IMR-90 (cell line): ENCODE data around the gene NOVA2. TPM values are rescaled to one million over a fixed set of nuclear protein-coding genes. Genes with fewer than 3 reads are reported as not detected.

Source experiments
- ATAC-seq: fragments of 200-7000 bp; cut with Tn5 transposase; 2 replicates; pipeline ENCODE4 v1.9.1; 2020; ENCODE audit warnings: low read depth, mild to moderate bottlenecking, moderate library complexity
- BruUV-seq: library from RNA; stranded (reverse); fragments of 400-500 nt; replicated peaks from 2 replicates; lab custom pipeline; 2021; lab: Mats Ljungman, UMichigan
- CTCF ChIA-PET: fragments of 300-600 bp; formaldehyde crosslinking; extraction: SDS; loops from one replicate; lab custom pipeline; 2021; ENCODE audit warnings: antibody characterized with exemption; lab: Yijun Ruan, JAX
- POLR2A ChIA-PET: fragments of 300-600 bp; sonication (Branson Sonifier 250); formaldehyde crosslinking; loops from one replicate; lab custom pipeline; 2022; ENCODE audit warnings: antibody characterized with exemption; ENCODE audit not compliant: unreplicated experiment; lab: Charles Lee
- DNase-seq: peaks from one replicate; pipeline ENCODE4 v3.0.0; 2013
- H2AFZ ChIP-seq: replicated peaks from 2 replicates; pipeline ENCODE3; 2013; ENCODE audit warnings: low read length, mild to moderate bottlenecking; ENCODE audit not compliant: poor library complexity
- H2AK5ac ChIP-seq: 2 replicates; pipeline ENCODE4 v1.6.1; 2013; ENCODE audit warnings: low read depth, low read length, inconsistent platforms
- H2AK9ac ChIP-seq: replicated peaks from 2 replicates; pipeline ENCODE3; 2013; ENCODE audit warnings: mild to moderate bottlenecking, low read depth, low read length, moderate library complexity; ENCODE audit not compliant: poor library complexity
- H2BK120ac ChIP-seq: 2 replicates; pipeline ENCODE4 v1.6.1; 2013; ENCODE audit warnings: low read depth, low read length, inconsistent platforms
- H2BK15ac ChIP-seq: 3 replicates; pipeline ENCODE4 v1.6.1; 2013; ENCODE audit warnings: low read depth, low read length, inconsistent platforms
- H2BK20ac ChIP-seq: 2 replicates; pipeline ENCODE4 v1.6.1; 2013; ENCODE audit warnings: low read depth, mild to moderate bottlenecking, inconsistent platforms, low read length, moderate library complexity
- H2BK5ac ChIP-seq: 2 replicates; pipeline ENCODE4 v1.6.1; 2013; ENCODE audit warnings: mild to moderate bottlenecking, low read depth, low read length, inconsistent platforms; ENCODE audit not compliant: poor library complexity, severe bottlenecking
- H3K14ac ChIP-seq: replicated peaks from 2 replicates; pipeline ENCODE4 v1.6.1; 2013; ENCODE audit warnings: low read depth, low read length, inconsistent platforms
- H3K18ac ChIP-seq: 2 replicates; pipeline ENCODE4 v1.6.1; 2013; ENCODE audit warnings: low read depth, low read length, control low read depth
- H3K23ac ChIP-seq: 2 replicates; pipeline ENCODE4 v1.6.1; 2013; ENCODE audit warnings: low read depth, low read length, inconsistent platforms
- H3K27ac ChIP-seq: 2 replicates; pipeline ENCODE4 v1.5.1; 2013; ENCODE audit warnings: mild to moderate bottlenecking, control low read depth, low read length; ENCODE audit not compliant: insufficient read depth
- H3K27me3 ChIP-seq: 2 replicates; pipeline ENCODE4 v1.6.1; 2013; ENCODE audit warnings: low read length; ENCODE audit not compliant: control insufficient read depth, insufficient read depth
- H3K36me3 ChIP-seq: 2 replicates; pipeline ENCODE4 v1.6.1; 2013; ENCODE audit warnings: low read length, mixed read lengths; ENCODE audit not compliant: control insufficient read depth, insufficient read depth
- H3K4ac ChIP-seq: 2 replicates; pipeline ENCODE4 v1.6.1; 2013; ENCODE audit warnings: low read depth, low read length, inconsistent platforms
- H3K4me1 ChIP-seq: 2 replicates; pipeline ENCODE4 v1.6.1; 2013; ENCODE audit warnings: low read length, mixed read lengths; ENCODE audit not compliant: control insufficient read depth, insufficient read depth
- H3K4me2 ChIP-seq: 2 replicates; pipeline ENCODE4 v1.6.1; 2013; ENCODE audit warnings: low read depth, mild to moderate bottlenecking, control low read depth, low read length, moderate library complexity
- H3K4me3 ChIP-seq: 2 replicates; pipeline ENCODE4 v1.5.1; 2013; ENCODE audit warnings: low read depth, mild to moderate bottlenecking, control low read depth, low read length, moderate library complexity; ENCODE audit not compliant: insufficient read depth
- H3K56ac ChIP-seq: 2 replicates; pipeline ENCODE4 v1.6.1; 2013; ENCODE audit warnings: low read length, inconsistent platforms; ENCODE audit not compliant: insufficient read depth; ENCODE audit errors: extremely low read depth
- H3K79me1 ChIP-seq, 2 experiments: 2 replicates each; pipeline ENCODE4 v1.6.1; 2013; ENCODE audit warnings: low read length in 2 of 2, inconsistent platforms in 1 of 2, low read depth in 1 of 2
- H3K9ac ChIP-seq: 2 replicates; pipeline ENCODE4 v1.6.1; 2013; ENCODE audit warnings: low read depth, low read length, control low read depth
- H3K9me1 ChIP-seq: 2 replicates; pipeline ENCODE4 v1.6.1; 2013; ENCODE audit warnings: low read length, inconsistent platforms; ENCODE audit not compliant: insufficient read depth
- H3K9me3 ChIP-seq: 2 replicates; pipeline ENCODE4 v1.6.1; 2013; ENCODE audit warnings: low read length; ENCODE audit not compliant: control insufficient read depth, insufficient read depth
- H4K20me1 ChIP-seq: 2 replicates; pipeline ENCODE4 v1.6.1; 2013; ENCODE audit warnings: low read length, inconsistent platforms; ENCODE audit not compliant: insufficient read depth
- H4K5ac ChIP-seq: 2 replicates; pipeline ENCODE4 v1.6.1; 2013; ENCODE audit warnings: mild to moderate bottlenecking, low read depth, low read length, control low read depth
- H4K8ac ChIP-seq, 2 experiments: 2 replicates each; pipeline ENCODE4 v1.6.1; 2013; ENCODE audit warnings: low read depth in 2 of 2, low read length in 2 of 2, control low read depth in 1 of 2, inconsistent platforms in 1 of 2
- H4K91ac ChIP-seq: 2 replicates; pipeline ENCODE4 v1.6.1; 2013; ENCODE audit warnings: low read depth, low read length, inconsistent platforms; ENCODE audit not compliant: insufficient read depth
- BHLHE40 ChIP-seq: fragments of 150-350 bp; IDR thresholded peaks from 2 replicates; pipeline ENCODE4 v1.6.1; 2016; ENCODE audit warnings: mild to moderate bottlenecking, low read depth, low read length
- CHD1 ChIP-seq: IDR thresholded peaks from 2 replicates; pipeline ENCODE4 v1.6.1; 2012; ENCODE audit warnings: low read depth, low read length, improper control_type of control experiment
- MAZ ChIP-seq: IDR thresholded peaks from 2 replicates; pipeline ENCODE4 v1.6.1; 2012; ENCODE audit warnings: low read depth, mild to moderate bottlenecking, low read length, improper control_type of control experiment, moderate library complexity, borderline replicate concordance
- MXI1 ChIP-seq: IDR thresholded peaks from 2 replicates; pipeline ENCODE4 v1.6.1; 2012; ENCODE audit warnings: low read depth, mild to moderate bottlenecking, low read length, moderate library complexity, borderline replicate concordance
- NFE2L2 ChIP-seq: fragments of 150-350 bp; IDR thresholded peaks from 2 replicates; pipeline ENCODE4 v1.6.1; 2016; ENCODE audit warnings: low read depth, mild to moderate bottlenecking, low read length
- POLR2A ChIP-seq: IDR thresholded peaks from 2 replicates; pipeline ENCODE4 v1.6.1; 2012; ENCODE audit warnings: mild to moderate bottlenecking, low read depth, low read length
- RAD21 ChIP-seq: IDR thresholded peaks from 2 replicates; pipeline ENCODE4 v1.6.1; 2012; ENCODE audit warnings: low read length, improper control_type of control experiment
- RCOR1 ChIP-seq: IDR thresholded peaks from 2 replicates; pipeline ENCODE4 v1.6.1; 2012; ENCODE audit warnings: mild to moderate bottlenecking, low read length, improper control_type of control experiment; ENCODE audit not compliant: insufficient replicate concordance
- WGBS, 2 experiments: methylation state at CpG; one replicate each; pipeline versions ENCODE4 v1.1.5 to v1.1.7; 2013; ENCODE audit warnings: missing lambda C conversion rate in 2 of 2; ENCODE audit not compliant: insufficient read length in 1 of 2; ENCODE audit errors: extremely low coverage in 2 of 2; 5-methylcytosine and 5-hydroxymethylcytosine counted together
- dilution Hi-C: fragments of 300-500 bp; cut with HindIII; formaldehyde crosslinking; loops from one replicate; pipeline ENCODE4 v1.14.3; 2018; ENCODE audit warnings: low sequenced_read_pairs; ENCODE audit not compliant: unreplicated experiment
- in situ Hi-C: fragments of 300-500 bp; cut with MboI; formaldehyde crosslinking; loops from 3 replicates; pipeline ENCODE4 v1.14.3; 2019; ENCODE audit warnings: low sequenced_read_pairs, inconsistent platforms, mixed read lengths
- intact Hi-C: fragments of 100-400 bp; cut with micrococcal nuclease; formaldehyde crosslinking; loops from 2 replicates; pipeline ENCODE4 v1.10.0; 2022
- polyA plus RNA-seq, 3 experiments: library from polyadenylated mRNA; depleted of rRNA; stranded (reverse); fragments of >200 nt; gene quantifications; 2 replicates each; pipeline ENCODE4 v1.2.3, GENCODE V29; 2012; ENCODE audit warnings: low replicate concordance in 1 of 3
- total RNA-seq: library from RNA; depleted of rRNA; stranded (reverse); fragments of >200 nt; gene quantifications from 2 replicates; pipeline ENCODE4 v1.2.3, GENCODE V29; 2012
- TF ChIP-seq, protein P1 (sequence below): fragments of 150-350 bp; IDR thresholded peaks from 2 replicates; pipeline ENCODE4 v1.6.1; 2016; ENCODE audit warnings: low read depth, mild to moderate bottlenecking, low read length, moderate library complexity, borderline replicate concordance
- TF ChIP-seq, protein P2 (sequence below): fragments of 150-350 bp; IDR thresholded peaks from 2 replicates; pipeline ENCODE4 v1.6.1; 2017; ENCODE audit warnings: mild to moderate bottlenecking, antibody characterized with exemption, low read length, low read depth

Gene NOVA2
- total and polyA plus RNA-seq, 2 of the 4 experiments (the other 2 are of a cell fraction), result 0.03 TPM; not detected in 1

DNA sequence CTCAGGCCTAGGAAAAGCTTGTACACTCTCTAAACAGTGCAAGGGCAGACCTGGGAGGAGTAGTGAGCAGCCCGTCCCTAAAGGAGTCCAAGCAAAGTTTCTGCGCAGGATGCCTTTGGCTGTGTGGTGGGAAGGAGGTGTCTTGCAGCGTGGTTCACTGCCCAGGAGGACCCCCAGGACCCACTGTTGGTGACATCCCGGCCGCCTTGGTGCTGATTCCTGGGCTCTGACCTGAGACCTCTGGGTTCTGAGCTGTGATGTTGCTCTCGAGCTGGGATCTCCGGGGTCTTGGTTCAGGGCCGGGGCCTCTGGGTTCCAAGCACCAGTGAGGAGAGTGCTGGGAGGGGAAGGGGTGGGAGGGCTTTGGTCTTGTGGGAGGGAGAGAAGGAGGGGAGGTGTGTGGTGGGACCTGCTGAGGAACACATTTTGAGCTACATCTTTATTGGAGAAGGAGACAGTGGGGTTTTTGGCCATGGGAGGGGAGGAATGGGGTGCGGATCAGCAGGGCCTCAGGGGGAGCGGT lies 45.1 kb upstream of the NOVA2 start:
- WGBS, 2 experiments, result 70% methylated on average over 3 of the region's 10 CpGs; no CpG with 5 or more reads in 1 of the 2 experiments
- no TSS peak for BruUV-seq
- Histone ChIP-seq H3K23ac (no peak overlapping the region), H3K4ac (no peak overlapping the region), H3K4me3 (no peak overlapping the region), H2BK15ac (no peak overlapping the region), H3K9me1 (peaks cover 3% of the 10 kb centered on the region; the same call in 1 of the 2 replicates), H3K4me2 (no peak overlapping the region), H3K56ac (no peak overlapping the region), H3K27me3 (peaks cover 18% of the 10 kb centered on the region), H3K36me3 (no peaks in the 10 kb centered on the region), H4K91ac (no peak overlapping the region), H2AK9ac (no peak overlapping the region), H2BK20ac (no peak overlapping the region), H3K4me1 (peaks cover 7% of the 10 kb centered on the region; the same call in 1 of the 2 replicates), H3K27ac (no peak overlapping the region), H2BK5ac (no peak overlapping the region), H3K9me3 (no peaks in the 10 kb centered on the region), H3K79me1 (no peaks in the 10 kb centered on the region), H3K9ac (no peak overlapping the region), H3K14ac (no peak overlapping the region), H4K8ac (no peak overlapping the region), H3K18ac (no peak overlapping the region), H2AFZ (no peak overlapping the region), H4K20me1 (peaks cover 21% of the 10 kb centered on the region), H2AK5ac (no peak overlapping the region), H4K5ac (no peak overlapping the region), H2BK120ac (no peak overlapping the region)
- ChIA-PET POLR2A (no interaction called here), CTCF (interaction anchor here (0.5 kb wide), 1 partner anchor 271 kb away, joined by 4 read pairs; no protein-coding TSS in a partner anchor)
- intact Hi-C loops, result no loop called here
- in situ Hi-C loops, result no loop called here
- DNase-seq (no peak), ATAC-seq (no peak)
- TF ChIP-seq MXI1, result no peak
- TF ChIP-seq CHD1, result no peak
- no peak for TF ChIP-seq RCOR1
- TF ChIP-seq, protein P1, sequence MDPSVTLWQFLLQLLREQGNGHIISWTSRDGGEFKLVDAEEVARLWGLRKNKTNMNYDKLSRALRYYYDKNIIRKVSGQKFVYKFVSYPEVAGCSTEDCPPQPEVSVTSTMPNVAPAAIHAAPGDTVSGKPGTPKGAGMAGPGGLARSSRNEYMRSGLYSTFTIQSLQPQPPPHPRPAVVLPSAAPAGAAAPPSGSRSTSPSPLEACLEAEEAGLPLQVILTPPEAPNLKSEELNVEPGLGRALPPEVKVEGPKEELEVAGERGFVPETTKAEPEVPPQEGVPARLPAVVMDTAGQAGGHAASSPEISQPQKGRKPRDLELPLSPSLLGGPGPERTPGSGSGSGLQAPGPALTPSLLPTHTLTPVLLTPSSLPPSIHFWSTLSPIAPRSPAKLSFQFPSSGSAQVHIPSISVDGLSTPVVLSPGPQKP, result no peak
- TF ChIP-seq, protein P2, sequence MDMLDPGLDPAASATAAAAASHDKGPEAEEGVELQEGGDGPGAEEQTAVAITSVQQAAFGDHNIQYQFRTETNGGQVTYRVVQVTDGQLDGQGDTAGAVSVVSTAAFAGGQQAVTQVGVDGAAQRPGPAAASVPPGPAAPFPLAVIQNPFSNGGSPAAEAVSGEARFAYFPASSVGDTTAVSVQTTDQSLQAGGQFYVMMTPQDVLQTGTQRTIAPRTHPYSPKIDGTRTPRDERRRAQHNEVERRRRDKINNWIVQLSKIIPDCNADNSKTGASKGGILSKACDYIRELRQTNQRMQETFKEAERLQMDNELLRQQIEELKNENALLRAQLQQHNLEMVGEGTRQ, result no peak
- TF ChIP-seq BHLHE40, result no peak
- TF ChIP-seq POLR2A, result no peak
- TF ChIP-seq NFE2L2, result no peak
- no peak for TF ChIP-seq MAZ
- no peak for TF ChIP-seq RAD21
- dilution Hi-C loops, result no loop called here
